M059J (cell line): Measurements from ENCODE around the gene GRK5. TPM values are rescaled to one million over a fixed set of nuclear protein-coding genes. Genes with fewer than 3 reads are reported as not detected.
A peak's percentile ranks its signal among the peaks of the same experiment; 100 is the strongest.
"Not testable (repeated sequence)": the region's sequence is repeated elsewhere in the genome, so short reads cannot be mapped to it uniquely, and the experiment has no call there.

ENCODE experiments used
- DNase-seq: peaks from one replicate; pipeline ENCODE4 v3.0.0-alpha.2; 2012; ENCODE audit warnings: low read depth
- total RNA-seq: library from RNA; depleted of rRNA; stranded (reverse); fragments of >200 nt; shearing (Covaris generic); gene quantifications from 2 replicates; pipeline ENCODE4 v1.2.3, GENCODE V29; 2014

The GRK5 gene
- total RNA-seq, 1 experiment from 2014 or later = 4.4 TPM

- no peak for DNase-seq
These were observed 213.8 kb downstream of the GRK5 start for GRCh38 chr10:119420950-119421875.

- DNase-seq = no peak
These were observed 214.7 kb downstream of the GRK5 start for GRCh38 chr10:119421891-119422681.

GRCh38 chr10:119422682-119423509, 215.5 kb downstream of the GRK5 start:
- DNase-seq = no peak

GRCh38 chr10:119423510-119424257, 216.3 kb downstream of the GRK5 start:
- no peak for DNase-seq

- DNase-seq = no peak
These were observed 217.0 kb downstream of the GRK5 start for GRCh38 chr10:119424258-119424975.

- DNase-seq = no peak
These were observed 217.9 kb downstream of the GRK5 start for GRCh38 chr10:119425102-119425880.

- DNase-seq = no peak
These were observed 218.5 kb downstream of the GRK5 start for GRCh38 chr10:119425881-119426170.

GRCh38 chr10:119426699-119427098, 219.3 kb downstream of the GRK5 start:
- no peak for DNase-seq

- no peak for DNase-seq
These were observed 220.0 kb downstream of the GRK5 start for GRCh38 chr10:119427263-119427864.

- no peak for DNase-seq
These were observed 221.4 kb downstream of the GRK5 start for GRCh38 chr10:119428789-119429188.

- no peak for DNase-seq
These were observed 222.4 kb downstream of the GRK5 start for GRCh38 chr10:119429771-119430170.

- DNase-seq = no peak
These were observed 223.8 kb downstream of the GRK5 start for GRCh38 chr10:119431034-119431772.

GRCh38 chr10:119431773-119432135, 224.4 kb downstream of the GRK5 start:
- DNase-seq = no peak

- not testable (repeated sequence) for DNase-seq
These were observed 227.6 kb downstream of the GRK5 start for GRCh38 chr10:119434942-119435341.

- no peak for DNase-seq
These were observed 231.3 kb downstream of the GRK5 start for GRCh38 chr10:119438717-119439116.

- no peak for DNase-seq
These were observed 232.6 kb downstream of the GRK5 start for GRCh38 chr10:119439922-119440321.

- peak; percentile 60 for DNase-seq
These were observed 233.9 kb downstream of the GRK5 start for GRCh38 chr10:119441151-119441821.
